SK-N-MC (cell line): ENCODE results near the gene CDCA4.
"Not testable (repeated sequence)": the region's sequence is repeated elsewhere in the genome, so short reads cannot be mapped to it uniquely, and the experiment has no call there.

Source experiments
- DNase-seq: peaks from one replicate; pipeline ENCODE4 v3.0.0-alpha.2; 2011; ENCODE audit warnings: low read depth, low spot score
- H3K27ac ChIP-seq: fragments of 200-600 bp; sonication (generic); 2 replicates; pipeline ENCODE4 v1.5.1; 2016; ENCODE audit warnings: mixed run types
- H3K36me3 ChIP-seq: fragments of 200-600 bp; sonication (generic); 2 replicates; pipeline ENCODE4 v1.6.1; 2017; ENCODE audit warnings: antibody characterized with exemption, low read length, mixed read lengths; ENCODE audit not compliant: insufficient read depth
- H3K4me3 ChIP-seq: fragments of 200-600 bp; sonication (generic); 2 replicates; pipeline ENCODE4 v1.5.1; 2016
- H3K9ac ChIP-seq: fragments of 200-600 bp; sonication (generic); 2 replicates; pipeline ENCODE4 v1.8.0; 2017; ENCODE audit warnings: mixed run types, mixed read lengths; ENCODE audit not compliant: insufficient read length
- H3K9me3 ChIP-seq: fragments of 200-600 bp; sonication (generic); 2 replicates; pipeline ENCODE4 v1.6.1; 2017; ENCODE audit warnings: low read depth, mild to moderate bottlenecking, antibody characterized with exemption, low read length, moderate library complexity, mixed read lengths
- EZH2 ChIP-seq: fragments of 200-600 bp; sonication (generic); IDR thresholded peaks from one replicate; pipeline ENCODE4 v1.6.1; 2017; ENCODE audit warnings: antibody characterized with exemption
- FOXP2 ChIP-seq: optimal IDR thresholded peaks from 2 replicates; pipeline ENCODE3; 2011; ENCODE audit warnings: mild to moderate bottlenecking, moderate library complexity; ENCODE audit not compliant: insufficient read depth; ENCODE audit errors: extremely low read length, control extremely low read depth
- POLR2AphosphoS5 ChIP-seq: IDR thresholded peaks from 2 replicates; pipeline ENCODE4 v1.6.1; 2012; ENCODE audit warnings: mild to moderate bottlenecking, low read depth, low read length, borderline replicate concordance

Gene CDCA4

GRCh38 chr14:105030194-105030593 is 9.3 kb upstream of the CDCA4 start:
- TF ChIP-seq EZH2 (no peak), POLR2AphosphoS5 (no peak), FOXP2 (no peak)
- Histone ChIP-seq H3K4me3 (no peak overlapping the region), H3K36me3 (no peaks in the 10 kb centered on the region), H3K9me3 (no peaks in the 10 kb centered on the region), H3K9ac (no peak overlapping the region), H3K27ac (no peak overlapping the region)
- DNase-seq: no peak

- Histone ChIP-seq H3K4me3 (no peak overlapping the region), H3K36me3 (no peaks in the 10 kb centered on the region), H3K9me3 (no peaks in the 10 kb centered on the region), H3K9ac (no peak overlapping the region), H3K27ac (no peak overlapping the region)
- no peak for DNase-seq
- TF ChIP-seq EZH2 (no peak), POLR2AphosphoS5 (no peak), FOXP2 (no peak)
These were observed 8.5 kb upstream of the CDCA4 start for GRCh38 chr14:105029402-105029801.

DNA sequence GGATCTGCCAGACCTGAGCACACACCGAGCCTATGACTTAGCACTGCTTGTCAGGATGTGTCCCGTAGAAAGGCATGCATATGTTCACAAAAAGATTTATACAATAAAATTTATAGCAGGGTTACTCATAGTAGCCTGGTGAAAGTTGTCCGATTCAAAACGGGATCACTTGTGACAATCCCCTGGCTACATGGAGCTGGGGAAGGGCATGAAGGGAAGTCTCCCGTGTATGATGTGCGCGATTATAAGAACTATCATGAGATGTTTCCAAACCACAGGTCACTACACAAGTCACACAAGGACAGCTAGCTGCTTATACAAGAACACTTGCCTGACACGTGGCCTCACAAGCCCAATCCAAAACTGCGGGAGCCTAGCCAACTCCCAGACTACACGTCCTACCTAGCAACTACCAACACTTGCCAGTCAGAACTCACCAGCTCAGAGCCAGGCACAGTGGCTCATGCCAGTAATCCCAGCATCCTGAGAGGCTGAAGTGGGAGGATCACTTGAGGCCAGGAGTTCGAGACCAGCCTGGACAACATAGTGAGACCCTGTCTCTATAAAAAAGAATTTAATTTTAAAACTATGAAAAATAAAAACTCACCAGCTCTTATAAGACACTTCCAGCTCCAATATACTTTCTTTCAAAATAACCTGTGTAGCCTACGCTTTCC is 7.5 kb upstream of the CDCA4 start:
- no peak for TF ChIP-seq FOXP2
- TF ChIP-seq POLR2AphosphoS5: no peak
- TF ChIP-seq EZH2: no peak
- H3K36me3 ChIP-seq: no peaks in the 10 kb centered on the region
- H3K9ac ChIP-seq: no peak overlapping the region
- H3K27ac ChIP-seq: no peak overlapping the region
- no peak overlapping the region for H3K4me3 ChIP-seq
- no peaks in the 10 kb centered on the region for H3K9me3 ChIP-seq
- no peak for DNase-seq

DNA sequence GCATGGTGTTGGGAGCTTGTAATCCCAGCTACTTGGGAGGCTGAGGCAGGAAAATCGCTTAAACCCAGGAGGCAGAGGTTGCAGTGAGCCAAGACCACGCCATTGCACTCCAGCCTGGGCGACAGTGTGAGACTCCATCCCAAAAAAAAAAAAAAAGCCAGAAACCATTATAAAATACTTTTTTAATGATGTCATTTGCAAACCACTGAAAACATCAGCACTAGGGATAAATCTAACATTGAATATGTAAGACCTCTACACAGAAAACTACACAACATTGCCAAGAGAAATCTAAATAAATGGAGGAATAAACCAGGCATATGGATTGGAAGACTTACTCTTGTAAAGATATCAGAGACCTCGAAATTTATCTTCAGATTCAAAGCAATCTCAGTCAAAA is 6.8 kb upstream of the CDCA4 start:
- H3K4me3 ChIP-seq, H3K27ac ChIP-seq, DNase-seq, H3K36me3 ChIP-seq, H3K9me3 ChIP-seq, H3K9ac ChIP-seq: not testable (repeated sequence)

GRCh38 chr14:105026802-105027563 is 6.1 kb upstream of the CDCA4 start:
- DNase-seq: no peak
- no peaks in the 10 kb centered on the region for H3K36me3 ChIP-seq
- TF ChIP-seq POLR2AphosphoS5: no peak
- no peak for TF ChIP-seq EZH2
- no peak for TF ChIP-seq FOXP2
- no peak overlapping the region for H3K27ac ChIP-seq
- no peak overlapping the region for H3K4me3 ChIP-seq
- H3K9me3 ChIP-seq: no peaks in the 10 kb centered on the region; the same call in 1 of the 2 replicates
- H3K9ac ChIP-seq: no peak overlapping the region

GRCh38 chr14:105026033-105026785 is 5.3 kb upstream of the CDCA4 start:
- H3K4me3 ChIP-seq: no peak overlapping the region
- no peak for TF ChIP-seq EZH2
- no peak for TF ChIP-seq FOXP2
- TF ChIP-seq POLR2AphosphoS5: no peak
- H3K9ac ChIP-seq: no peak overlapping the region
- no peak for DNase-seq
- no peak overlapping the region for H3K27ac ChIP-seq
- H3K36me3 ChIP-seq: no peaks in the 10 kb centered on the region
- H3K9me3 ChIP-seq: no peaks in the 10 kb centered on the region; the same call in 1 of the 2 replicates

DNA sequence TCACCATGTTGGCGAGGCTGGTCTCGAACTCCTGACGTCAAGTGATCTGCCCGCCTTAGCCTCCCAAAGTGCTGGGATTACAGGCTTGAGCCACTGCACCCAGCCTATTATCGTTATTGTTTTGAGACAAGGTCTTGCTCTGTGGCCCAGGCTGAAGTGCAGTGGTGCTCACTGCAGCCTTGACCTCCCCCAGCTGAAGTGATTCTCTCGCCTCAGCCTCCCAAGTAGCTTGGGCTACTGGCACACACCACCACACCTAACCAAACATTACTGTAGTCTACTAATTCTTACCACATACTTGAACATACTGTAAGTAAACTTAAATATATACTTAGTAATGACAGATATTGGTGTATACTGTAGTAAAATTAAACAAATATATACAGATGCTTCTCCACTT is 4.5 kb upstream of the CDCA4 start:
- Histone ChIP-seq H3K9me3 (no peaks in the 10 kb centered on the region; the same call in 1 of the 2 replicates), H3K4me3 (no peak overlapping the region), H3K27ac (no peak overlapping the region), H3K36me3 (no peaks in the 10 kb centered on the region), H3K9ac (no peak overlapping the region)
- DNase-seq: no peak
- TF ChIP-seq EZH2 (no peak), FOXP2 (no peak), POLR2AphosphoS5 (no peak)

DNA sequence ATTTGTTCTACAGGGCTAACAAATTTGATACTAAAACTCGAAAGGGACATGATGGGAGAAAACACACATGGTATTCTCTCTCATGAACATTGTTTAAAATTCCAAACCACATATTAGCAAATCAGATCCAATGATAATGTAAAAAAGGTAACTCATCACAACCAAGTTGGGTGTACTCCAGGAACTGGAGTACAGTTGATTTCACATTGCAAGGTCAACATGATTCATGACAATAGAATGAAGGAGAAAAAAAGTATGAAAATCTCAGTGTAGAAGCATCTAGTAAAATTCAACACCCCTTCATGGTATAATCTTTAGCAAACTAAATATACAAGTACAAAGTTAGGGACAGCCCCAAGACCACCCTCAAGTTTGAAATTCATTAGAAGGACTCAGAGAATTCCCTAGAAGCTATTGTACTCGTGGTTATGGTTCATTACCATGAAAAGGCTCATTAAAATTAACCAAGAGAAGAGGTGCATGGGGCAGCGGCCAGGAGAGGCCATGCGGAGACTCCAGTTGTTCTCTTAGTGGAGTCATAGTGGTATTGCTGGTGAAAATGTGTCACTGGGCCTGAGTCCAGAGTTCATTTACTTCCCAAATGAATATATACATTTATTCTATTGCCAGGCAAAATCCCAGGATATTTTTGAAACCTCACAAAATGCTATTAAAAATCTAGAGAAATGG is 3.1 kb upstream of the CDCA4 start:
- Histone ChIP-seq H3K9me3 (no peaks in the 10 kb centered on the region; the same call in 1 of the 2 replicates), H3K36me3 (peaks cover 11% of the 10 kb centered on the region), H3K27ac (no peak overlapping the region), H3K9ac (no peak overlapping the region), H3K4me3 (no peak overlapping the region)
- DNase-seq: no peak
- TF ChIP-seq EZH2 (no peak), POLR2AphosphoS5 (no peak), FOXP2 (no peak)
